GM23338 (cell line): Measurements from ENCODE around the gene ARHGAP10. TPM values are rescaled to one million over a fixed set of nuclear protein-coding genes. Genes with fewer than 3 reads are reported as not detected.

ENCODE experiments used
- ETS1 ChIP-seq: IDR thresholded peaks from 2 replicates; pipeline ENCODE4 v1.6.1; 2016; ENCODE audit warnings: antibody characterized with exemption
- EZH2 ChIP-seq: fragments of 200-600 bp; sonication (generic); IDR thresholded peaks from one replicate; pipeline ENCODE4 v1.8.0; 2017; ENCODE audit warnings: antibody characterized with exemption, mild to moderate bottlenecking, low read depth; ENCODE audit not compliant: unreplicated experiment
- STAT1 ChIP-seq: IDR thresholded peaks from one replicate; pipeline ENCODE4 v1.6.1; 2016; ENCODE audit warnings: antibody characterized with exemption; ENCODE audit not compliant: unreplicated experiment
- ZNF114 ChIP-seq: fragments of 250-450 bp; sonication (Bioruptor Pico); IDR thresholded peaks from 2 replicates; pipeline ENCODE4 v1.5.0; 2020; ENCODE audit warnings: mild to moderate bottlenecking, moderate library complexity
- ZNF331 ChIP-seq: fragments of 250-450 bp; sonication (Bioruptor Pico); IDR thresholded peaks from 2 replicates; pipeline ENCODE4 v1.5.0; 2020; ENCODE audit warnings: low read depth, mild to moderate bottlenecking, moderate library complexity
- polyA plus RNA-seq: library from polyadenylated mRNA; unstranded; fragments of >200 nt; fragmentation: Nextera tagmentation; extraction: Ambion mirVana; gene quantifications from 2 replicates; pipeline ENCODE4 v1.2.1, GENCODE V29; 2016
- total RNA-seq: library from RNA; depleted of rRNA; stranded (reverse); fragments of >200 nt; shearing (Covaris generic); gene quantifications from 2 replicates; pipeline ENCODE4 v1.2.3, GENCODE V29; 2014
- TF ChIP-seq, protein P1 (sequence below): fragments of 250-450 bp; sonication (Bioruptor Pico); IDR thresholded peaks from 2 replicates; pipeline ENCODE4 v1.5.0; 2020; ENCODE audit warnings: mild to moderate bottlenecking, moderate library complexity
- TF ChIP-seq, protein P2 (sequence below), 2 experiments: fragments of 200-600 bp in 1 of 2; sonication (generic) in 1 of 2; conservative IDR thresholded peaks; 2 replicates each; pipeline versions ENCODE4 v1.5.1 to v1.6.1; 2016 to 2017; ENCODE audit warnings: antibody characterized with exemption in 2 of 2, low read depth in 2 of 2, mild to moderate bottlenecking in 2 of 2, moderate library complexity in 1 of 2

Gene ARHGAP10
- total and polyA plus RNA-seq, 2 experiments from 2014 or later: 5.1 to 6.3 TPM

GRCh38 chr4:147776716-147777115, 44.8 kb downstream of the ARHGAP10 start (continued):
- TF ChIP-seq, protein P1, sequence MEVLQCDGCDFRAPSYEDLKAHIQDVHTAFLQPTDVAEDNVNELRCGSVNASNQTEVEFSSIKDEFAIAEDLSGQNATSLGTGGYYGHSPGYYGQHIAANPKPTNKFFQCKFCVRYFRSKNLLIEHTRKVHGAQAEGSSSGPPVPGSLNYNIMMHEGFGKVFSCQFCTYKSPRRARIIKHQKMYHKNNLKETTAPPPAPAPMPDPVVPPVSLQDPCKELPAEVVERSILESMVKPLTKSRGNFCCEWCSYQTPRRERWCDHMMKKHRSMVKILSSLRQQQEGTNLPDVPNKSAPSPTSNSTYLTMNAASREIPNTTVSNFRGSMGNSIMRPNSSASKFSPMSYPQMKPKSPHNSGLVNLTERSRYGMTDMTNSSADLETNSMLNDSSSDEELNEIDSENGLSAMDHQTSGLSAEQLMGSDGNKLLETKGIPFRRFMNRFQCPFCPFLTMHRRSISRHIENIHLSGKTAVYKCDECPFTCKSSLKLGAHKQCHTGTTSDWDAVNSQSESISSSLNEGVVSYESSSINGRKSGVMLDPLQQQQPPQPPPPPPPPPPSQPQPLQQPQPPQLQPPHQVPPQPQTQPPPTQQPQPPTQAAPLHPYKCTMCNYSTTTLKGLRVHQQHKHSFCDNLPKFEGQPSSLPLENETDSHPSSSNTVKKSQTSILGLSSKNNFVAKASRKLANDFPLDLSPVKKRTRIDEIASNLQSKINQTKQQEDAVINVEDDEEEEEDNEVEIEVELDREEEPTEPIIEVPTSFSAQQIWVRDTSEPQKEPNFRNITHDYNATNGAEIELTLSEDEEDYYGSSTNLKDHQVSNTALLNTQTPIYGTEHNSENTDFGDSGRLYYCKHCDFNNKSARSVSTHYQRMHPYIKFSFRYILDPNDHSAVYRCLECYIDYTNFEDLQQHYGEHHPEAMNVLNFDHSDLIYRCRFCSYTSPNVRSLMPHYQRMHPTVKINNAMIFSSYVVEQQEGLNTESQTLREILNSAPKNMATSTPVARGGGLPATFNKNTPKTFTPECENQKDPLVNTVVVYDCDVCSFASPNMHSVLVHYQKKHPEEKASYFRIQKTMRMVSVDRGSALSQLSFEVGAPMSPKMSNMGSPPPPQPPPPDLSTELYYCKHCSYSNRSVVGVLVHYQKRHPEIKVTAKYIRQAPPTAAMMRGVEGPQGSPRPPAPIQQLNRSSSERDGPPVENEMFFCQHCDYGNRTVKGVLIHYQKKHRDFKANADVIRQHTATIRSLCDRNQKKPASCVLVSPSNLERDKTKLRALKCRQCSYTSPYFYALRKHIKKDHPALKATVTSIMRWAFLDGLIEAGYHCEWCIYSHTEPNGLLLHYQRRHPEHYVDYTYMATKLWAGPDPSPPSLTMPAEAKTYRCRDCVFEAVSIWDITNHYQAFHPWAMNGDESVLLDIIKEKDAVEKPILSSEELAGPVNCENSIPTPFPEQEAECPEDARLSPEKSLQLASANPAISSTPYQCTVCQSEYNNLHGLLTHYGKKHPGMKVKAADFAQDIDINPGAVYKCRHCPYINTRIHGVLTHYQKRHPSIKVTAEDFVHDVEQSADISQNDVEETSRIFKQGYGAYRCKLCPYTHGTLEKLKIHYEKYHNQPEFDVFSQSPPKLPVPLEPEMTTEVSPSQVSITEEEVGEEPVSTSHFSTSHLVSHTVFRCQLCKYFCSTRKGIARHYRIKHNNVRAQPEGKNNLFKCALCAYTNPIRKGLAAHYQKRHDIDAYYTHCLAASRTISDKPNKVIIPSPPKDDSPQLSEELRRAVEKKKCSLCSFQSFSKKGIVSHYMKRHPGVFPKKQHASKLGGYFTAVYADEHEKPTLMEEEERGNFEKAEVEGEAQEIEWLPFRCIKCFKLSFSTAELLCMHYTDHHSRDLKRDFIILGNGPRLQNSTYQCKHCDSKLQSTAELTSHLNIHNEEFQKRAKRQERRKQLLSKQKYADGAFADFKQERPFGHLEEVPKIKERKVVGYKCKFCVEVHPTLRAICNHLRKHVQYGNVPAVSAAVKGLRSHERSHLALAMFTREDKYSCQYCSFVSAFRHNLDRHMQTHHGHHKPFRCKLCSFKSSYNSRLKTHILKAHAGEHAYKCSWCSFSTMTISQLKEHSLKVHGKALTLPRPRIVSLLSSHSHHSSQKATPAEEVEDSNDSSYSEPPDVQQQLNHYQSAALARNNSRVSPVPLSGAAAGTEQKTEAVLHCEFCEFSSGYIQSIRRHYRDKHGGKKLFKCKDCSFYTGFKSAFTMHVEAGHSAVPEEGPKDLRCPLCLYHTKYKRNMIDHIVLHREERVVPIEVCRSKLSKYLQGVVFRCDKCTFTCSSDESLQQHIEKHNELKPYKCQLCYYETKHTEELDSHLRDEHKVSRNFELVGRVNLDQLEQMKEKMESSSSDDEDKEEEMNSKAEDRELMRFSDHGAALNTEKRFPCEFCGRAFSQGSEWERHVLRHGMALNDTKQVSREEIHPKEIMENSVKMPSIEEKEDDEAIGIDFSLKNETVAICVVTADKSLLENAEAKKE: no peak
- TF ChIP-seq EZH2 (no peak), STAT1 (no peak), ETS1 (no peak), ZNF331 (CRISPR knock-in tag) (no peak), ZNF114 (CRISPR knock-in tag) (no peak)
- TF ChIP-seq, protein P2, sequence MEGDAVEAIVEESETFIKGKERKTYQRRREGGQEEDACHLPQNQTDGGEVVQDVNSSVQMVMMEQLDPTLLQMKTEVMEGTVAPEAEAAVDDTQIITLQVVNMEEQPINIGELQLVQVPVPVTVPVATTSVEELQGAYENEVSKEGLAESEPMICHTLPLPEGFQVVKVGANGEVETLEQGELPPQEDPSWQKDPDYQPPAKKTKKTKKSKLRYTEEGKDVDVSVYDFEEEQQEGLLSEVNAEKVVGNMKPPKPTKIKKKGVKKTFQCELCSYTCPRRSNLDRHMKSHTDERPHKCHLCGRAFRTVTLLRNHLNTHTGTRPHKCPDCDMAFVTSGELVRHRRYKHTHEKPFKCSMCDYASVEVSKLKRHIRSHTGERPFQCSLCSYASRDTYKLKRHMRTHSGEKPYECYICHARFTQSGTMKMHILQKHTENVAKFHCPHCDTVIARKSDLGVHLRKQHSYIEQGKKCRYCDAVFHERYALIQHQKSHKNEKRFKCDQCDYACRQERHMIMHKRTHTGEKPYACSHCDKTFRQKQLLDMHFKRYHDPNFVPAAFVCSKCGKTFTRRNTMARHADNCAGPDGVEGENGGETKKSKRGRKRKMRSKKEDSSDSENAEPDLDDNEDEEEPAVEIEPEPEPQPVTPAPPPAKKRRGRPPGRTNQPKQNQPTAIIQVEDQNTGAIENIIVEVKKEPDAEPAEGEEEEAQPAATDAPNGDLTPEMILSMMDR (conservative IDR thresholded peaks at IDR 0.05; ENCODE audit: low read depth in 2 of 2): no peak
